OCI-LY7 (cell line): Measurements from ENCODE around the gene DYNLT3.

Experiments
- CTCF ChIP-seq: fragments of 200-600 bp; sonication (generic); conservative IDR thresholded peaks from 2 replicates; pipeline ENCODE4 v1.5.1; 2014; ENCODE audit warnings: mild to moderate bottlenecking, antibody characterized with exemption, low read length, moderate library complexity, mixed read lengths
- EZH2phosphoT487 ChIP-seq: fragments of 200-600 bp; sonication (generic); IDR thresholded peaks from 2 replicates; pipeline ENCODE4 v1.6.1; 2018; ENCODE audit warnings: low read depth, borderline replicate concordance, mild to moderate bottlenecking, mixed run types, antibody characterized with exemption, low read length, moderate library complexity, mixed read lengths

GRCh38 chrX:37802028-37802427, 45.3 kb downstream of the DYNLT3 start:
- TF ChIP-seq EZH2phosphoT487 (no peak), CTCF (no peak)
